ENCODE measurements around the gene REL. TPM values are rescaled to one million over a fixed set of nuclear protein-coding genes. Genes with fewer than 3 reads are reported as not detected.
A peak's percentile ranks its signal among the peaks of the same experiment; 100 is the strongest.

The REL gene
- 8.7 and 9.8 TPM in 2 replicates for total RNA-seq
- long read RNA-seq, partial matches to known transcripts: 0 of 2 reads
- long read RNA-seq, other reads (novel, unspliced or antisense): 2 of 2 reads

DNA sequence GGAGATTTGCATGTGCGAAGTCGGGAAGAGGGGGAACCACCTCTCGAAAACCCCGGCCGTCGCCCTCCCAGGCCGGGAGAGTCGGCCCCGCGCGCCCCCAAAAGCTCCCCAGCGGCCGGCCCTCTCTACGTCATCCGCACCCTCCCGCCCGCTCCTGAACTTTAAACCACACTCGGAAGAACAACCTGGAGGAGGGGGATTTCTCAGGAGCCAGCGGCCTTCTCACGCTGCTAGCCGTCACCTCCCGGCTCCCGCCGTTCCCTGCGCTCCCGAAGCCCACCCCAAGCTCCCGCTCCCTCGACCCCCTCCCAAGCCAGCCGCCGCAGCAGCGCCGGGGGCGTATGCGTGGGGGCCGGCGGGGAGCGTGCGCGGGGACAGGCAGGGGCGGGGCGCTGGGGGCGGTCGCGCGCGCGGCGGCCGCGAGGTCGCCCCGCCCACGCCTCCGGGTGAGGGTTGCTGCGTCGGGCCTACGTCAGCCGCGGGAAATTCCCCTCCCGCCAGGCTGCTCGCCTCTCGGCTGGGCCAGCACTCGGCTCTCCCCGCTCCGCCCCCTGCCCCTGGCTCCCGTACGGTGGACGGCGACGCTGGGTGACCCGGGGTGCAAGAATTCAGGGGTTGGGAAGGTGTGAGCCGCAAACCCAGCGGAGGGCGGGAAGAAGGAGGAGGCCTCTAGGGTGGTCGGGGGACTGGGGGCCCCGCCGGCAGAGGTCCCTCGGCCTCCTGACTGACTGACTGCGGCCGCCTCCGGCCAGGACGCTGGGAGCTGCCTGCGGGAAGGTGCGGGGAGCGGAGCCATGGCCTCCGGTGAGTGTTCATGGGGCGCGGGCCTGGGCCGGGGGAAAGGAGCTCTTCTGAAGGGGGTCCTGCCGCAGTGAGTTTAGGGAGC is at the start of gene REL:
TSS of gene REL (plus strand) at position 528 of the 886 bp plus-strand sequence. CDS start at position 795, 267 bp downstream.
- no peaks in the 10 kb centered on the region for H3K36me3 Mint-ChIP-seq (ENCODE audit: low read depth)
- peak; percentile 84 for DNase-seq (ENCODE audit: low read depth, low spot score)
- H3K4me3 Mint-ChIP-seq: peak within 1 kb of the TSS; percentile 93
- TF ChIP-seq, protein P1, sequence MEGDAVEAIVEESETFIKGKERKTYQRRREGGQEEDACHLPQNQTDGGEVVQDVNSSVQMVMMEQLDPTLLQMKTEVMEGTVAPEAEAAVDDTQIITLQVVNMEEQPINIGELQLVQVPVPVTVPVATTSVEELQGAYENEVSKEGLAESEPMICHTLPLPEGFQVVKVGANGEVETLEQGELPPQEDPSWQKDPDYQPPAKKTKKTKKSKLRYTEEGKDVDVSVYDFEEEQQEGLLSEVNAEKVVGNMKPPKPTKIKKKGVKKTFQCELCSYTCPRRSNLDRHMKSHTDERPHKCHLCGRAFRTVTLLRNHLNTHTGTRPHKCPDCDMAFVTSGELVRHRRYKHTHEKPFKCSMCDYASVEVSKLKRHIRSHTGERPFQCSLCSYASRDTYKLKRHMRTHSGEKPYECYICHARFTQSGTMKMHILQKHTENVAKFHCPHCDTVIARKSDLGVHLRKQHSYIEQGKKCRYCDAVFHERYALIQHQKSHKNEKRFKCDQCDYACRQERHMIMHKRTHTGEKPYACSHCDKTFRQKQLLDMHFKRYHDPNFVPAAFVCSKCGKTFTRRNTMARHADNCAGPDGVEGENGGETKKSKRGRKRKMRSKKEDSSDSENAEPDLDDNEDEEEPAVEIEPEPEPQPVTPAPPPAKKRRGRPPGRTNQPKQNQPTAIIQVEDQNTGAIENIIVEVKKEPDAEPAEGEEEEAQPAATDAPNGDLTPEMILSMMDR (conservative IDR thresholded peaks at IDR 0.05): no peak
- peaks cover 24% of the 10 kb centered on the region for H3K4me1 Mint-ChIP-seq
- H3K27me3 Mint-ChIP-seq (ENCODE audit: low read depth): no peaks in the 10 kb centered on the region
- no peaks in the 10 kb centered on the region for H3K9me3 Mint-ChIP-seq
- H3K27ac Mint-ChIP-seq (ENCODE audit: unreplicated experiment): peak within 1 kb of the TSS; percentile 94

DNA sequence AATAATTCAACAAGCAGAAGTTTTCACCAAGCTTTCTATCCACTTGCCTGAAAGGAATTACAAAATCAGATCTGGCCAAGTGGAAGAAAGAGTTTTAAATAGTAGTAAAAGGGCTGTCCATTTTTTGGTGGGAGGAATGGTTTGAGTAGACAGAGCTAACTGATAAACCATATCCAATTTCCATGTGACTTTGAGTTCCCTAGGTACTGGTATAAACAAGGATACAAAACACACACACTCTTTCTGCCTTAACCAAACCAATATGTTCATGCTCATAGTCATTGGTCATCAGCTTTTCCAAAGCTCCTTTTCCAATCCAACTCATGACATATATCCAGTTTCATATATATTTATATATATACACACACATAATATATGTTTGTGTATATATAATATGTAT is 49.5 kb upstream of the REL start:
- TF ChIP-seq, protein P1 (conservative IDR thresholded peaks at IDR 0.05): no peak
- DNase-seq (ENCODE audit: low read depth, low spot score): no peak
- Mint-ChIP-seq H3K36me3 (ENCODE audit: low read depth) (no peaks in the 10 kb centered on the region), H3K27ac (ENCODE audit: unreplicated experiment) (no peak overlapping the region), H3K27me3 (ENCODE audit: low read depth) (peaks cover 3% of the 10 kb centered on the region), H3K9me3 (peaks cover 4% of the 10 kb centered on the region), H3K4me3 (no peak overlapping the region), H3K4me1 (no peaks in the 10 kb centered on the region)

DNA sequence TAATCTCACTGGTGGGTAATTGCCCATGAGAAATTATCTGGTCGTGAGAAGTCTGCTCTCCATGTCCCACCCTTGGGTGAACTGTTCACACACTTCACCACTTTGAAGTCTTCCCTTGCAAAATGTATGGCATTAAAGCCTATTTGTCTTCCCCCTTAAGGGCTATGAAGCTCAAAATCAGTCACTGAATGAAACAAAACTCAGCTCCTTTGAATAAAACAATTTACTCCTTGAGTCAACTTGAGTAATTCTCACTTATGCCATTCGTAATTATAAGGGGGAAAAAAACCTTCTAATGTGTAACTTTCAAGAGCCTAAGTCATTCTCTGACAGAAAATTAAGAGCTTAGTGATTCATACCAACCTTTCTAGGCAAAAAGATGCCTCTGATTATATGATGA is 48.8 kb upstream of the REL start:
- no peaks in the 10 kb centered on the region for H3K36me3 Mint-ChIP-seq (ENCODE audit: low read depth)
- H3K27me3 Mint-ChIP-seq (ENCODE audit: low read depth): peaks cover 3% of the 10 kb centered on the region
- H3K9me3 Mint-ChIP-seq: peaks cover 4% of the 10 kb centered on the region
- H3K4me1 Mint-ChIP-seq: no peaks in the 10 kb centered on the region
- TF ChIP-seq, protein P1 (conservative IDR thresholded peaks at IDR 0.05): no peak
- no peak for DNase-seq (ENCODE audit: low read depth, low spot score)
- no peak overlapping the region for H3K4me3 Mint-ChIP-seq
- no peak overlapping the region for H3K27ac Mint-ChIP-seq (ENCODE audit: unreplicated experiment)

DNA sequence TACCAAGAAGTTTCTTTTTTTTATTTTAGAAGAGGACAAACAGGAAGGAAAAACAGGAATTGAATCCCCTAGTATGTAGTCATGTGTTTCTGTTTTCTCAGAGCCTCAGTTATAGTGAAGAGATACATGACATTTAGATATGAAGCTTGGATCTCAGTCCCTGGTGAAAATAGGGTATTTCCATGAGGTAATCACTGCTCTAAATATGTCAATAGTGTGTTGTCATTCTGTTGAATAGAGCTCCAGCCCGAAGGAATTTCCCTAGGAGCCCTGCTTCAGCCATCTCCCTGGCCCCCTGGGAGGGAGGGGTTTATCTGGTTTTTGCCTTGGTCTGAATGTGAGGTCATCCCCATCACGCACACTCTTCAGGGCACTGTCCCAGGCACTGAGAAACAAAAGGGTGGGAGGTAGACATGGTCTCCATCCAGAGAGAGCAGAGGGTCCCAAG is 47.1 kb upstream of the REL start:
- DNase-seq (ENCODE audit: low read depth, low spot score): no peak
- H3K27me3 Mint-ChIP-seq (ENCODE audit: low read depth): peaks cover 3% of the 10 kb centered on the region
- TF ChIP-seq, protein P1 (conservative IDR thresholded peaks at IDR 0.05): no peak
- peaks cover 8% of the 10 kb centered on the region for H3K4me1 Mint-ChIP-seq
- H3K4me3 Mint-ChIP-seq: no peak overlapping the region
- no peaks in the 10 kb centered on the region for H3K36me3 Mint-ChIP-seq (ENCODE audit: low read depth)
- peaks cover 4% of the 10 kb centered on the region for H3K9me3 Mint-ChIP-seq
- H3K27ac Mint-ChIP-seq (ENCODE audit: unreplicated experiment): no peak overlapping the region

DNA sequence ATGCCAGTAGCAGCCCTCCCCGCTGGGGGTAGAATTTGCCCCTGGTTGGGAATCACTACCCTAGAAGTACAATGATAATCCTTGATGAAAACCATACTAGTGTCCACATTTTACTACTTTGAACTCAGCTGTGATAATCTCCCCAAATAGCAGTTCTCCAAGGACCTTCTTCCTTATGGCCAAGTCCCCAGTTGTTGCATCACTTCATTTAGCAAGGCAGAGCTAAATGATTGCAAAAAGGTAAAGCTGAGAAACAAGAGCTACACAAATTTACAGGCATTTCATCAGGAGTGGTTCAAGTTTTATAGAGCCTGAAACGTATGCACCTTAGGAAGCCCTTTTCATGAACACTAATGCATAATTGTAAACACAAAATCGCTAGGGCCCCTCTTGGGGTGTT is 44.9 kb upstream of the REL start:
- Mint-ChIP-seq H3K36me3 (ENCODE audit: low read depth) (no peaks in the 10 kb centered on the region), H3K27me3 (ENCODE audit: low read depth) (no peaks in the 10 kb centered on the region), H3K27ac (ENCODE audit: unreplicated experiment) (no peak overlapping the region), H3K4me1 (peaks cover 11% of the 10 kb centered on the region), H3K9me3 (no peaks in the 10 kb centered on the region), H3K4me3 (no peak overlapping the region)
- no peak for DNase-seq (ENCODE audit: low read depth, low spot score)
- TF ChIP-seq, protein P1 (conservative IDR thresholded peaks at IDR 0.05): no peak
